Hepatocyte (in vitro differentiated cells): Measurements from ENCODE around the gene CARS1. TPM values are rescaled to one million over a fixed set of nuclear protein-coding genes. Genes with fewer than 3 reads are reported as not detected.

ENCODE experiments used
- DNase-seq: peaks from one replicate; pipeline ENCODE4 v3.0.0-alpha.2; 2016; ENCODE audit warnings: low spot score
- H2AFZ ChIP-seq: fragments of 200-600 bp; sonication (generic); 2 replicates; pipeline ENCODE4 v1.6.0; 2016; ENCODE audit warnings: antibody characterized with exemption, mild to moderate bottlenecking
- H3K27ac ChIP-seq: fragments of 200-600 bp; sonication (generic); 2 replicates; pipeline ENCODE4 v1.5.1; 2016; ENCODE audit warnings: mild to moderate bottlenecking
- H3K27me3 ChIP-seq: fragments of 200-600 bp; sonication (generic); 2 replicates; pipeline ENCODE4 v1.6.1; 2016
- H3K36me3 ChIP-seq: fragments of 200-600 bp; sonication (generic); replicated peaks from 2 replicates; pipeline ENCODE4 v1.5.1; 2016; ENCODE audit warnings: low read depth; ENCODE audit not compliant: insufficient read depth
- H3K4me1 ChIP-seq: fragments of 200-600 bp; sonication (generic); 2 replicates; pipeline ENCODE4 v1.5.1; 2016; ENCODE audit warnings: mild to moderate bottlenecking, moderate library complexity; ENCODE audit not compliant: insufficient read depth
- H3K4me2 ChIP-seq: fragments of 200-600 bp; sonication (generic); 2 replicates; pipeline ENCODE4 v1.6.0; 2016
- H3K4me3 ChIP-seq: fragments of 200-600 bp; sonication (generic); 2 replicates; pipeline ENCODE4 v1.5.1; 2016; ENCODE audit warnings: mild to moderate bottlenecking
- H3K79me2 ChIP-seq: fragments of 200-600 bp; sonication (generic); 2 replicates; pipeline ENCODE4 v1.6.0; 2017; ENCODE audit warnings: mild to moderate bottlenecking
- H3K9me2 ChIP-seq: fragments of 200-600 bp; sonication (generic); replicated peaks from 2 replicates; pipeline ENCODE4 v1.6.0; 2017; ENCODE audit warnings: mild to moderate bottlenecking; ENCODE audit not compliant: insufficient read depth
- H3K9me3 ChIP-seq: fragments of 200-600 bp; sonication (generic); 2 replicates; pipeline ENCODE4 v1.5.1; 2016; ENCODE audit warnings: low read depth, mild to moderate bottlenecking
- H4K20me1 ChIP-seq: fragments of 200-600 bp; sonication (generic); 2 replicates; pipeline ENCODE4 v1.6.0; 2016; ENCODE audit warnings: mild to moderate bottlenecking; ENCODE audit not compliant: insufficient read depth, poor library complexity, severe bottlenecking
- EZH2 ChIP-seq: fragments of 200-600 bp; sonication (generic); IDR thresholded peaks from 2 replicates; pipeline ENCODE4 v1.6.1; 2016; ENCODE audit warnings: antibody characterized with exemption, mild to moderate bottlenecking, borderline replicate concordance
- EZH2phosphoT487 ChIP-seq: fragments of 200-600 bp; sonication (generic); IDR thresholded peaks from one replicate; pipeline ENCODE4 v1.6.1; 2018; ENCODE audit warnings: antibody characterized with exemption, mild to moderate bottlenecking, low read depth, moderate library complexity; ENCODE audit not compliant: unreplicated experiment, severe bottlenecking
- WGBS: methylation state at CpG from one replicate; pipeline ENCODE4 v1.1.6; 2016; ENCODE audit warnings: low lambda C conversion rate; ENCODE audit errors: missing lambda C conversion rate; 5-methylcytosine and 5-hydroxymethylcytosine counted together
- polyA plus RNA-seq: library from polyadenylated mRNA; unstranded; fragments of >200 nt; fragmentation: Nextera tagmentation; extraction: Ambion mirVana; gene quantifications from 2 replicates; pipeline ENCODE4 v1.2.1, GENCODE V29; 2016
- total RNA-seq: library from RNA; depleted of rRNA; stranded (reverse); fragments of >200 nt; gene quantifications from 2 replicates; pipeline ENCODE4 v1.2.3, GENCODE V29; 2014
- TF ChIP-seq, protein P1 (sequence below): fragments of 200-600 bp; sonication (generic); IDR thresholded peaks from 2 replicates; pipeline ENCODE4 v1.5.1; 2016; ENCODE audit warnings: antibody characterized with exemption, mild to moderate bottlenecking; ENCODE audit not compliant: poor library complexity

Gene CARS1
- total and polyA plus RNA-seq, 2 experiments from 2014 or later = 35.5 to 42.0 TPM

DNA sequence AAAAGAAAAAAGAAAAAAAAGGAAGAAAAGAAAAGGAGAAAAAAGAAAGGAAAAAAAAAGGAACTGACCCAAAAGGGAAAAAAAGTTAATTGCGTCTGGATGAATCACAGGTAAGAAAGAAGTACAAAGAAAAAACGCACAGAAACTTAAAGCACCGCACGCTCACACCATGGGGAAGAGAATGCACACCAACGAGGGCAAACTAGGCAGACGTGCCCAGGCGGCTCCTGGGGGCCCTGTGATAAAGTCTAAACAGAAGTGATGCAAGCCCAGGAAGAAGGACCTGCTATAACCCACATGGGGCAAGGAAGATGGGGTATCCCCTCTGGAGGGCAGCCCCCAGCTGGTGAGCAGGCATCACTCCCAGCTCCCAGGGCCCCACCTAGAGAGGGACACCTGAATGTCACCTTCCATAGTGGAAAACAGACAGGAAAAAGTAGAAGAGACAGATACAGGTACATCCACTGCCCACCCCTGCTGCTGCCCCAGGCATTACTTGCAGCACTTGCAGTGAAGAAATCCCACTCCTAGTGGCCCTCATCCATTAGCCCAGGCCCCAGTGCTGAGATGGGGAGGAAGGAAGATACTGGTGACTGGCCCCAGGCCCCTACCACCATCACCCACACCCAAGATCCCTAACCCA is 94.0 kb downstream of the CARS1 start:
- 94% methylated on average over 7 of the region's 7 CpGs for WGBS
- peaks cover 49% of the 10 kb centered on the region for H3K79me2 ChIP-seq
- DNase-seq = no peak

DNA sequence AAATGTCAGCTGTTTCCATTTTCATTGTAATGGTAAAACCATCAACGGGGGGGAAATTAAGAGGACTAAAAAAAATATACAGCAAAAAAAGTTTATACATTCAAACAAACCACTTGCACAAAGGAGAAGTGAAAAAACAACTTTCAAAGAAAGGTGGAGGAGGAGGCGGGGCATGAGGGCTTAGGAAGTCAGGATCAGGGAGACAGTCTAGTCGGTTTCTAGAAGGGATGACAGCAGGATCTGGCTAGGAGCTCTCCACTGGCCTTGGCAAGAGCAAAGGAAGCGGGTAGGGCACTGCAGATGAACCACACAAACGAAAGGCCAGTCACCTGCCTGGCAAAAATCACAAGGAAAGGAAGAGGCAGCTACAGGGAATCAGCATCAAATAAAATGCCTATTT is 96.1 kb downstream of the CARS1 start:
- 91% methylated on average over 5 of the region's 5 CpGs for WGBS
- H3K4me3 ChIP-seq = no peak overlapping the region
- no peaks in the 10 kb centered on the region for H3K9me2 ChIP-seq
- H3K4me2 ChIP-seq = no peak overlapping the region
- H4K20me1 ChIP-seq = peaks cover 25% of the 10 kb centered on the region
- no peak for DNase-seq
- H3K36me3 ChIP-seq = peaks cover 3% of the 10 kb centered on the region
- no peak overlapping the region for H3K27ac ChIP-seq
- no peaks in the 10 kb centered on the region for H3K27me3 ChIP-seq
- H3K4me1 ChIP-seq = no peaks in the 10 kb centered on the region
- H3K79me2 ChIP-seq = peaks cover 41% of the 10 kb centered on the region
- no peak overlapping the region for H2AFZ ChIP-seq
- TF ChIP-seq EZH2 (no peak), EZH2phosphoT487 (no peak)
- TF ChIP-seq, protein P1, sequence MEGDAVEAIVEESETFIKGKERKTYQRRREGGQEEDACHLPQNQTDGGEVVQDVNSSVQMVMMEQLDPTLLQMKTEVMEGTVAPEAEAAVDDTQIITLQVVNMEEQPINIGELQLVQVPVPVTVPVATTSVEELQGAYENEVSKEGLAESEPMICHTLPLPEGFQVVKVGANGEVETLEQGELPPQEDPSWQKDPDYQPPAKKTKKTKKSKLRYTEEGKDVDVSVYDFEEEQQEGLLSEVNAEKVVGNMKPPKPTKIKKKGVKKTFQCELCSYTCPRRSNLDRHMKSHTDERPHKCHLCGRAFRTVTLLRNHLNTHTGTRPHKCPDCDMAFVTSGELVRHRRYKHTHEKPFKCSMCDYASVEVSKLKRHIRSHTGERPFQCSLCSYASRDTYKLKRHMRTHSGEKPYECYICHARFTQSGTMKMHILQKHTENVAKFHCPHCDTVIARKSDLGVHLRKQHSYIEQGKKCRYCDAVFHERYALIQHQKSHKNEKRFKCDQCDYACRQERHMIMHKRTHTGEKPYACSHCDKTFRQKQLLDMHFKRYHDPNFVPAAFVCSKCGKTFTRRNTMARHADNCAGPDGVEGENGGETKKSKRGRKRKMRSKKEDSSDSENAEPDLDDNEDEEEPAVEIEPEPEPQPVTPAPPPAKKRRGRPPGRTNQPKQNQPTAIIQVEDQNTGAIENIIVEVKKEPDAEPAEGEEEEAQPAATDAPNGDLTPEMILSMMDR = no peak
- H3K9me3 ChIP-seq = no peaks in the 10 kb centered on the region

More for the DNA sequence above, 94.0 kb downstream of the CARS1 start:
- Histone ChIP-seq H3K4me3 (no peak overlapping the region), H3K36me3 (peaks cover 3% of the 10 kb centered on the region), H3K4me2 (no peak overlapping the region), H4K20me1 (peaks cover 29% of the 10 kb centered on the region), H2AFZ (no peak overlapping the region), H3K4me1 (no peaks in the 10 kb centered on the region), H3K9me3 (no peaks in the 10 kb centered on the region), H3K27ac (no peak overlapping the region), H3K27me3 (no peaks in the 10 kb centered on the region), H3K9me2 (no peaks in the 10 kb centered on the region)
- TF ChIP-seq EZH2 (no peak), EZH2phosphoT487 (no peak)
- TF ChIP-seq, protein P1 = no peak

DNA sequence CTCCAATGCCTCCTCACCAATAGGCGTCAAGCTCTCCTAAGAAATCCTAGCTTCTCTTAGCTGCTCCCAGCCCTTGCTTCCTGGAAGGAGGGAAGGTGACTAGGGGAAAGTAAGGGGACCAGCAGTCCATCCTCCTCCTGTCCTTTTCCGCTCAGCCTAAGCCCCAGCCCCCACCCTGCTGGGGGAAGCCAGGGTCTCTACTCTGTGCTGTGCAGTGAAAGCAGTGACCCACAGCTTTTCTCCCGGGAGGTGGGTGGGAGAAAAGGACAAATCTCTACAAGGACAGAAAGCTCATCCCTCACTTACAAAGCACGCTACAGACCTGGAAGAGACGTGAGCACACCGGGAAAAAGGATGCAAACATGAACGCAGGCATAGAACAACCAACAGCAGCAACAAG is 97.1 kb downstream of the CARS1 start:
- H3K4me1 ChIP-seq = no peaks in the 10 kb centered on the region
- peaks cover 3% of the 10 kb centered on the region for H3K36me3 ChIP-seq
- 98% methylated on average over 7 of the region's 7 CpGs for WGBS
- H3K79me2 ChIP-seq = peaks cover 35% of the 10 kb centered on the region
- H3K4me3 ChIP-seq = no peak overlapping the region
- no peaks in the 10 kb centered on the region for H3K9me2 ChIP-seq
- H3K9me3 ChIP-seq = no peaks in the 10 kb centered on the region
- H2AFZ ChIP-seq = no peak overlapping the region
- no peak for DNase-seq
- H3K27ac ChIP-seq = no peak overlapping the region
- H3K4me2 ChIP-seq = no peak overlapping the region
- no peaks in the 10 kb centered on the region for H3K27me3 ChIP-seq
- TF ChIP-seq, protein P1 = no peak
- no peak for TF ChIP-seq EZH2
- no peak for TF ChIP-seq EZH2phosphoT487
- H4K20me1 ChIP-seq = peaks cover 25% of the 10 kb centered on the region
